Measurements from ENCODE around the gene KLHL3.
A peak's percentile ranks its signal among the peaks of the same experiment; 100 is the strongest.
"Not testable (repeated sequence)": the region's sequence is repeated elsewhere in the genome, so short reads cannot be mapped to it uniquely, and the experiment has no call there.

KLHL3 gene, protein sequence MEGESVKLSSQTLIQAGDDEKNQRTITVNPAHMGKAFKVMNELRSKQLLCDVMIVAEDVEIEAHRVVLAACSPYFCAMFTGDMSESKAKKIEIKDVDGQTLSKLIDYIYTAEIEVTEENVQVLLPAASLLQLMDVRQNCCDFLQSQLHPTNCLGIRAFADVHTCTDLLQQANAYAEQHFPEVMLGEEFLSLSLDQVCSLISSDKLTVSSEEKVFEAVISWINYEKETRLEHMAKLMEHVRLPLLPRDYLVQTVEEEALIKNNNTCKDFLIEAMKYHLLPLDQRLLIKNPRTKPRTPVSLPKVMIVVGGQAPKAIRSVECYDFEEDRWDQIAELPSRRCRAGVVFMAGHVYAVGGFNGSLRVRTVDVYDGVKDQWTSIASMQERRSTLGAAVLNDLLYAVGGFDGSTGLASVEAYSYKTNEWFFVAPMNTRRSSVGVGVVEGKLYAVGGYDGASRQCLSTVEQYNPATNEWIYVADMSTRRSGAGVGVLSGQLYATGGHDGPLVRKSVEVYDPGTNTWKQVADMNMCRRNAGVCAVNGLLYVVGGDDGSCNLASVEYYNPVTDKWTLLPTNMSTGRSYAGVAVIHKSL

DNA sequence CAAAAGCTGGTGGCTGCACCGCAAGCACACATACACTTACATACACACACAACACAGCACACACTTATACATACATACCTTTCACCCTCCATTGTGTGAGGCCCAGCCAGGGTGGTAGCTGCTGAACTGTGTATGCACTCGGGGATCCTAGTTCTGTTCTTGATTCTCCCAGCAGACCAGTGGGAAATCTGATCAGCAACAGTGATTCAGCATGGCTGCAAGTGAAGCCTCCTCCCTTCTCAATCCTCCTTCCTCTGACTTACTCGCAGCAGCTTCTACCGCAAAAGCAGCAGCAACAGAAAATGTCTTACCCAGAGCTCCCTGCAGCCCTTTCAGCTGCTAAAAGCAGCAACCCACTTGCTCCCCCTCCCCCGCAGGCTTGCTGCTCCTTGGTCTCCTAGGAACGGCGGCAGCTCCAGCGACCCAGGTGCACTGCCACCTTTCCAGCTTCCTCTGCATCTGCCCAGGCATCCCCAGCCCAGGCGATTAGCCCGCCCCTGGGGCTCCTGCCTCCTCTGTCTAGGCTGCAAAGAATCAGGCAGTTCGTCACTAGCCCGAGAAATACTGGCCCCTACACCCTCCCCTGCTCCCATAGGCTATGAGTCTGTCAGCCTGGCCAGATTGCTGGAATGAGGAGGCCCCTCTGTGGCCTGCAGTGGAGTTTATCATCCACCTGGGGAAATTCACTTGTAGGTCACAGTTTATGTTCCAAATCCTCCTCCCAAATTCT, at the start of gene KLHL3:
TSS of gene KLHL3 (minus strand) at position 535 of the 730 bp plus-strand sequence. CDS start at position 92, 443 bp downstream.
- DNase-seq (ENCODE audit: low read depth), result no peak

DNA sequence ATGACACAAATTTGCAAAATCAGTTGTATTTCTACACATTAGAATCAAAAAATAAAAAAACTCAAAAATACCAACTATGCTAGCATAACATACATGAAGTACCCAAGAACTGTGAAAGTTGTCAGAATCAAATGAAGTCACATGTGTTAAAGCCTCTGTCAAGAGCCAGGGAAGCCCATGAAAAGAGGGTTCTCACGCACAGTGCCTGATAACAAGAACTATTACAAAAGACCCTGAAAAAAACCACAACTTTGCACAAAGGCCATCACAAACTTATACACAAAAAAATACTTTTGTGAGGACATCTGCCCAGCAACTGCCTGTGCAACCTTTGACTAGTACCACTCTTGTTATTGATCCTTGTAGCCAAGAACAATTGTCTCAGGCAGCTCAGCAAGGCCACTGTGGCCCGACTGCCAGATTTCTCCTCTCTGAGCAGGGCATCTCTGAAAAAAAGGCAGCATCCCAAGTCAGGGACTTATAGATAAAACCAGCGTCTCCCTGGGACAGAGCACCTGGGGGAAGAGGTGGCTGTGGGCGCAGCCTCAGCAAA, 47.2 kb upstream of the KLHL3 start:
- DNase-seq (ENCODE audit: low read depth), result no peak

DNA sequence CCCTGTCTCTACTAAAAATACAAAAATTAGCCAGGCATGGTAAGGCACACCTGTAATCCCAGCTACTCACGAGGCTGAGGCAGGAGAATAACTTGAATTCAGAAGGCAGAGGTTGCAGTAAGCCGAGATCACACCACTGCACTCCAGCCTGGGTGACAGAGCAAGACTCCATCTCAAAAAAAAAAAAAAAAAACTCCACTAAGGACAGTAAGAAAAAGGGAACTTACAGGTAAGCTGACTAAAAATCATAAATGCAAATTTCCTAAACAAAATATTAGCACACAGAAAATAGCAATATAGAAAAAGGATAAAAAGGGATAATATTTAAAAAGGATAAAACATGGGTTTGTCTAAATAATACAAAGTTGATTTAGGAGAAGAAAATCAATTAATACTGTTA, 46.2 kb upstream of the KLHL3 start:
- no peak for DNase-seq (ENCODE audit: low read depth)

DNA sequence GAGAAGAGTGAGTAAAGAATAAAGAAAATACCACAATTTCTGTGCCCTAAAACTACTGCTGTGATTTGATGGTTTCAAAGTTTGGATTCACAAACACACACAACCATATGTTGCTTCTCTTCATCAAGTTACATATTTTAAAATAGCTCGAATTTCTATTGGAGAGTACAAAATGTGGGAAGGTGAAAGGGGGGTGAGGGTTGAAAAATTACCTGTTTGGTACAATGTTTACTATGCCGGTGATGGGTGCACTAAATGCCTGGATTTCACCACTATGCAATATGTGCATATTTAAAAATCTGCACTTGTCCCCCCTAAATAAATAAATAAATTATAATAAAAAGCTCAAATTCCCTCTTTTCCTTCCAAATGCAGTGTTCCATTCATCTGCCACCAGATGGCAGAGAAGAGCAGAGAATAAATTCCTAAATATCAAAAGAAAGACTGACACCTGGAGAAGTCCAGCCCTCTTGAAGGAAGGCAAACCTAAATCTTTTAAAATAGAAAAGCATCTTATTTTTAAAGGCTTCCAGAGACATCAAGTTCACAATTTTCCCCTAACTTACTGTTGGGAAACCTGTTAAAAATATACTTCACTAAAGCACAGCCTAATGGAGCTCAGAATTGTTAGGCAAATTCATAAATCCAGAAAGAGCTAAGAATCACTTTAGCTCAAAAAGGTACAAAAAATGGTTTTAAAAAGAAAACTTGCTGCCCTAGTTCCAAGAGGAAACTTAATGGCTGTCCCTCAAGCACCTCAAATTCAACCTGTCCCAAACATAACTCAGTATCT, 43.1 kb upstream of the KLHL3 start:
- peak; percentile 3 for DNase-seq (ENCODE audit: low read depth)

DNA sequence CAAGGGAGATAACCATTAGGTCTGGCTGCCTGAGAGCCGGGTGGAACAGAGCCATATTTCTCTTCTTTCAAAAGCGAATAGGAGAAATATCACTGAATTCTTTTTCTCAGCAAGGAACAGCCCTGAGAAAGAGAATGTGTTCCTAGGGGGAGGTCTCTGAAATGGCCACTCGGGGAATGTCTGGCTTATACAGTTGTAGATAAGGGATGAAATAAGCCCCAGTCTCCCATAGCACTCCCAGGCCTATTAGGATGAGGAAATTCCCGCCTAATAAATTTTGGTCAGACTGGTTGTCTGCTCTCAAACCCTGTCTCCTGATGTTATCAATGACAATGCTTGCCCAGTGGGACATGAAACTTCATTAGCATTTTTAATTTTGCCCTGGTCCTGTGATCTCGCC, 32.0 kb upstream of the KLHL3 start:
- not testable (repeated sequence) for DNase-seq (ENCODE audit: low read depth)

DNA sequence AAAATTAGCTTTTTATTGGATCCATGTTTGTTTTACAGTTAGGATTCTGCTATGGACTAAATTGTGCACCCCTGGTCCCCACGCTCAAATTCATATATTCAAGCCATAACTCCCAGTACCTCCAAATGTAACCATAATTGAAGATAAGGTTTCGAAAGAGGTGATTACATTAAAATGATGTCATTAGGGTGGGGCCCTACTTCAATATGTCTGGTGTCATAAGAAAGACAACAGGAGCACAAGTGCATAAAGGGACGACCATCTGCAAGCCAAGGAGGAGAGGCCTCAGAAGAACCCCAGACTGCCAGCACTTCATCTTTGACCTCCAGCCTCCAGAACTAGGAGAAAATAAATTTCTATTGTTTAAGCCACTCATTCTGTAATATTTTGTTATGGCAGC, 25.7 kb upstream of the KLHL3 start:
- DNase-seq (ENCODE audit: low read depth), result no peak

DNA sequence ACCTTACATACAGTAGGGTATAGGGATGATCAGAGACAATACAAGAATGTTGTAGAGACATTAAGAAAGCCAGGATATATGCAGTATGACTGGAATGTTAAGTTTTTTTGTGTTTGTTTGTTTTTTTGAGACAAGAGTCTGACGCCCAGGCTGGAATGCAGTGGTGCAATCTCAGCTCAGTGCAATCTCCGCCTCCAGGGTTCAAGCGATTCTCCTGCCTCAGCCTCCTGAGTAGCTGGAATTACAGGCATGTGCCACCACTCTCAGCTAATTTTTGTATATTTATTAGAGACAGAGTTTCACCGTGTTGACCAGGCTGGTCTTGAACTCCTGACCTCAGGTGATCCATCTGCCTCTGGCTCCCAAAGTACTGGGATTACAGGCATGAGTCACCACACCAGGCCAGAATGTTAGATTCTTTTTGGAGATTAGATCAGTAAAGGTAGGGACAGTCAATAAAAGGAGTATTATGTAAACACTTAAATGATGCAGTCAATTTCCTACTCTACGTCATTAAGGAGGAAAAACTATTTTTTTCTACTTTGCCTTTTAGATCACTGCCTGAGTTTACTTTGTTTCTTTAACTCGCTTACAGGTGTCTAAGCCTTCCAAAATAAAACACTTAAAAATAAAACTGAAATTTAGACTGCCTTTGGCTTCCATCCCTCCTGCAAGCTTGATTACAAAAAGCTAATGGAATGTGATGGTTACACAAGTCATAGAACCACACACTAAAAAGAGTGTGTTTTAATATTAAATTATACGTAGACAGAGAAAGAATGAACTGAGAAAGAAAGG, 25.0 kb upstream of the KLHL3 start:
- no peak for DNase-seq (ENCODE audit: low read depth)

DNA sequence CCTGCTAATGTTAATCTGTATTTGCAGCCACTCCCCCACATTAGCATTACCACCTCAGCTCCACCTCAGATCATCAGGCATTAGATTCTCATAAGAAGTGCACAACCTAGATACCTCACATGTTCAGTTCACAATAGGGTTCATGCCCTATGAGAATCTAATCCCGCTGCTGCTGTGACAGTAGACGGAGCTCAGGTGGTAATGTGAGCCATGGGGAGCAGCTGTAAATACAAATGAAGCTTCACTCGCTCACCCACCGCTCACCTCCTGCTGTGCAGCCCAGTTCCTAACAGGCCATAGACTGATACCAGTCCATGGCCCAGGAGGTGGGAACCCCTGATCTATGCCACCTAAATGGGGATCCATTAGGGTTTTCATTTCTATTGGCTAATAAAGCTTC, 24.4 kb upstream of the KLHL3 start:
- DNase-seq (ENCODE audit: low read depth), result no peak

DNA sequence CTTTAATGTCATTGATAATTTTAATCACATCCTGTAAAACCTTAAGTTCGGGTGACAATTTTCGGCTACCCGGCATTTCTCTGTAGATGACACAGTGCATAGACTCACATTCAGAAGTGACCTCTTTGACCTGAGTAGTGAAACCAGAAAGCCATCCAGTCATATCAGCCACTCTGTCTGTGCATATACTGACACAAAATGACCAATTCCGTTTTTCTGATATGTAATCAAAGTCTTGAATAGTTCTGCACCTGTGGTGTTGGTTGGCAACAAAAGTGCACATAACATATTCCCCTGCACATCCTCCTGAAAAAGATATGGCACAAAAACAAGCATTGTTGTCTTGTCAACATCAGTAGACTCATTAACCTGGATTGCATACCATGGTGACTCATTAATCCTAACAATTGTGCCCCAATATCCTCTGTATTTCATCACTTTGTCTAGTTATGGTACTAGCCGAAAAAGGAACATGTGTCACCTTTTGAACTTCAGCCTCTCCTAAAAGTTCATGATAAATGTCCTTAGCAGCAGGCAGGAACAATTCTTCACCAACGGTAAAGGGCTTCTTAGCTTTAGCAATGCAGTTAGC, 22.9 kb upstream of the KLHL3 start:
- no peak for DNase-seq (ENCODE audit: low read depth)

DNA sequence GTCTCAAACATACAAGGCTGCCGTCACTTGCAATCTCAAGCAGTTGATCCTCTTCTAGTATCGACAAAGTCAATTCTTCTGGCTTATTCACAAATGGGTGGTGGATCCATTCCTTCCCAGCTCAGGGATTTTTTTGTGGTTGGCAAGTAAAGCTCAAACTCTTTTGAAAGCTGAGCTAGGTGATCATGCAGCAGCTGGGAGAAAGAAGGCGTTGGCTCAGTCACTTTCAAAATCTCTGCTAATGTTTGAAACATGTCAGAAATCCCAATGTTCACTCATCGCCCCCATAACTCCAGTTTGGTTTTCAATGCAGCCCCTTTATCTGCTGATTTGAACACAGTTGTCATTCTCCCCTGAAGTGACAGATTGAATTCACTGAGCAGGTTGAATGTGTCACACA, 22.2 kb upstream of the KLHL3 start:
- DNase-seq (ENCODE audit: low read depth), result no peak

DNA sequence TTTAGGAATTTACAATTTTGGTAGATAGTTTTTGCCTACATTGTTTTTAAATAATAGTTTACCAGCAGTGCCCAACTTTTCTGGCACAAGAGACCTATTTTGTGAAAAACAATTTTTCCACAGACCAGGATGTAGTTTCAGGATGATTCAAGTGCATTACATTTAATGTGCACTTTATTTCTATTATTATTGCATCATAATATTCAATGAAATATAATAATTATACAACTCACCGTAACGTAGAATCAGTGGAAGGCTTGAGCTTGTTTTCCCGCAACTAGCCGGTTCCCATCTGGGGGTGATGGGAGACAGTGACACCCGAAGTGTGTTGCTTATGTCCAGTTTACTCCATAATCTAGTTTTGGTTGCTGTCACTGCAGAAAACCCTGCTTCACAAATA, 21.7 kb upstream of the KLHL3 start:
- no peak for DNase-seq (ENCODE audit: low read depth)

DNA sequence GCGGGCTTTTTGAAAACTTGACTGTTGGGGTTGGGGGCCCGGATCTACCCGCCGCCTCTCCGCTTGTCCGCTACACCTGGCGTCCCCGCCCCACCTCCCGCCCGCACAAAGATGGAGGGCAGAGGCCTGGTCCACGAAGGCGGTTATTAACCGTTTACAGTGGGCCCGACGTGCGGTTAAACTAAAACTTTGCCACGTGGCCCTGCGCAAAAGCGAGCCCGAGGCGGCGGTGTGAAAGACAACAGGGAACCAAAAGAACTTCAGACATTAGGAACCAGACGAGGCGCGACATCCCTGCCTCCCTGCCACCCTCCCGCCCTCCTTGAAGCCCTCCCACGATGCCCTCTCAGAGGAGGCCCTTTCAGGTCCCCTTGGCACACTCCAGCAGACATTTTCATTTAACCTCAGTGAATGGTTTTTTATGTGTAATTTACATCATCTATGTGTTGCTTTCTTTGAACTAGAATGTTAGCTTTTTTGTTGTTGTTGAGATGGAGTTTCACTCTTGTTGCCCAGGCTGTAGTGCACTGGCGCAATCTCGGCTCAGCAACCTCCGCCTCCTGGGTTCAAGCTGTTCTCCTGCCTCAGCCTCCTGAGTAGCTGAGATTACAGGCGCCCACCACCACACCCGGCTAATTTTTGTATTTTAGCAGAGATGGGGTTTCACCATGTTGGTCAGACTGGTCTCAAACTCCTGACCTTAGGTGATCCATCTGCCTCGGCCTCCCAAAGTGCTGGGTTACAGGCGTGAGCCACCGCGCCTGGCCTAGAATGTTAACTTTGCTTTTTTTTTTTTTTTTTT, 19.3 kb upstream of the KLHL3 start:
- DNase-seq (ENCODE audit: low read depth), result no peak

DNA sequence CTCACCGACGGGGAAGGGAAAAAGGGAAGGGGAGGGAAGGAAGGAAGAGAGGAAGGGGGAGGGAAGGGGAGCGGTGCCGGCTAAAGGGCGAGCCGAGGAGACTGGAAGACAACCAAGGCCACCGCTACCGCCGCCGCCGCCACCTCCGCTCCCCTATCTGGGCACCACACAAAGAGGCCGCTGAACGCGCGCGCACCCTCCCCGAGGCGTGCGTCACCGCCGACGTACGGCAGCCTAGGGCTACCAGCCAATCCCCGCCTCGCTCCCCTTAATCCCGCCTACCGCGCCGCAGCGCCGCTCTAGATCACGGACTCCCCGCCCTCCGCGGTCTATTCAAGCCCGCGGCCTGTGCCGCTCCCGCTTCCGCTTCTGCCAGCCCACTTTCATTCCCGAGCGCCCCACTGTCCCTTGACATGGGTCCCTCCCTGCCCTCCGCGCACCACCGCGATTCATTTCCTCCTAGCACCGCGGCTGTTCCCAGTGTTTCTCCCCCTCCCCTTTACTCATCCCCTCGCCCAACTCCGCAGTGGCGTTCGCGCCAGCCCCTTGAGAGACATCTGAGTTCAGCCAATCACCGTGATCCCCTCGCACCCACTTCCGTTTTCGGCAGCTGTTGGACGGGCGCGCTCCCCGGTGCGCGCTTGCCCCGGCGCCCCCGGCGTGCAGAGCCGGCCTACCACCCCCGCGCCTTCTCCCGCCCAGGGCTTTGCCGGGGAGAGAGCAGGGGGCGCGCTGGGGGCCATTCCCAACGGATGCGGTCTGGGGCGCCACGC, 18.5 kb upstream of the KLHL3 start, which contains the start of gene HNRNPA0:
TSS of gene HNRNPA0 (minus strand) at position 176 of the 773 bp plus-strand sequence. CDS start 297 bp downstream, outside the sequence.
- DNase-seq (ENCODE audit: low read depth), result peak; percentile 79

DNA sequence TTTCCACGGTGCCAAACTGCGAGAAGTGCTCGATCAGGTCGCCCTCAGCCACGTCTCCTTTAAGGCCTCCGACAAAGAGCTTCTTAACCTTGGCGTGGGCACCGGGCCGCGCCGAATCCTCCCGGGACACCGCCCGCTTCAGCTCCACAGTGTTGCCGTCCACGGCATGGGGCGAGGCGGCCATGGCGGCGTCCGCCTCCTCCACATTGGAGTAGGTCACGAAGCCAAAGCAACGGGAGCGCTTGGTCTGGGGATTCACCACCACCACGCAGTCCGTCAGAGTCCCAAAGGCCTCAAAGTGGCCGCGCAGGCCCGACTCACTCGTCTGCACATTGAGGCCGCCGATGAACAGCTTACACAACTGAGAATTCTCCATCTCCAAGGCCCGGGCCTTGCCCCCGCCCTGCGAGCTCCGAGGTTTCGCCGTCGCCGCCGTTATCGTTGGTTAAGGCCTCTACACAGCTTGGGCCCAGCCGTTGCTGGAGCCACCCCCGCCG, 17.9 kb upstream of the KLHL3 start:
- DNase-seq (ENCODE audit: low read depth), result no peak

DNA sequence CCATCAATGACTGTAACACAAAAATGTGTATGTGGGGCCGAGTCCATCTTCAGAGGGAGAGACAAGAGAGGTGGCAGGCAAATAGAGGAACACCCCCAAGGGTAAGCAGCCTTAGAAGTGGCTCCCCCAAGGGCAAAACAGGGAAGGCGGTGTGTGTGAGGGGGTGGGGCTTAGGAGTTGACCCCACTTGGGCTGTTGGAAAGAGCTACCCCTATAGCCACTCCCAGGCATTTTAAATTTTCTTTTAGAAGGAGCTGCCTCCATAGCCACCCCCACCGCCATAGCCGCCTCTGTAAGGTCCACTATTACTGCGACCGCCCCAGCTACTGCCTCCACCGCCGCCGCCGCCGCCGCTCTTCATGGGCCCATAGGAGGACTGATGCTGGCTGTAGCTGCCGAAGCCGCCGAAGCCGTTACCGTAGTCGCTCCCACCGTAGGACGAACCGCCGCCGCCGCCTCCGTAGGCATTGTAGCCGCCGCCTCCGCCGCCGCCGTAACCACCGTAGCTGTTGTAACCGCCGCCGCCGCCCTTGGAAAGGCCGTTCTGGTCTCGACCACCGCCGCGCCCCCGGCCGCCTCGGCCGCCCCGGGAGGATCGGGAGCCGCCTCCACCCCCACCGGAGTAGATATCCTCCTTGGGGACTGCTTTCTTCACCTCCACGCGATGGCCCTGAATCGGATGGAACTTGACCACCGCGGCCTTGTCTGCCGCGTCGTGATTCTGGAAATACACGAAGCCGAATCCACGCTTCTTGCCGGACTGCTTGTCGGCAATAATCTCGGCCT, 17.2 kb upstream of the KLHL3 start:
- no peak for DNase-seq (ENCODE audit: low read depth)

DNA sequence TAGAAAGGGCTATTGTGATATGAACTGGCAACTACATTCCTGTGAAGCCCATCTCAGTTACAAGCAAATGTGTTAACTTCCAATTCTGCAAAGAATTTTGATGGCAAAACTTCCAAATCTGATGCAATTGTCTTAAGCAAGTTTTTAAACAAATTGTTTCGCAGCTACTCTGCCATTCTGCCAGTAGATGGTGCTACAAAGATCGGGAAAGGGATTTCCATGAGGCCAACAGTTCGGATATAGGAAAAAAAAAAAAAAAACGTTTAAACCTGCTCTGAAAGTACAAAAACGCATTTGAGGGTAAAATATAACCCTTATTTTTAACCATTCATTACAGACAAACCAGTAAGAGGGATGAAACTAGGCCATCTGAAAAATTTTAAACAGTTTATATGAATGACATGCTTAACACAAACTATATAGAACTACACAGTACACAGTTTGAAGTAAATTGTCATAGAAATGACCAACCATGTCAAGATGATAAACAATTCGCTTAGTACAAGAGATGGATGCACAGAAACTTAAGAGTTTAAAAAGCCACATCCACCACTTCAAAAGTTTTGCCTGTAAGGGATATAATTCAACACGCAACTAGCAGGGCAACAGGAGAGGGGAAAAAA, 16.1 kb upstream of the KLHL3 start:
- DNase-seq (ENCODE audit: low read depth), result peak; percentile 14

DNA sequence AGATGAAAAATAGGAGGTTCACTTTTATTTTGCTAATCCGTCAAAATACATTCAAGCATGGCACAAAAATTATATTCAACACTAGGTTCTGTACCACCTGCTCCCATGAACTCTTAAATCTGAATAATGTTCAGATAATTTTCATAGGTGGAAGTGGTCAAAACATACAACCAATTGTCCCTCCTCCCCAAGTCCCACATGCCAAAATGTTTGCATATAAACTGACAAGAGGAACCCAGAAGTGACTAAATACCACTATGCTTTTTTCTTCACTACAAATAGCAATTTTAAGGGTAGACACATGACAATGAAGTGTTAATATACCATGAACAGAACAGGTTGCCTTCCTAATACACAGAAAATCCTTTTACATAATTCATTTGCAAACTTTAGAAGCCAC, 14.5 kb upstream of the KLHL3 start:
- DNase-seq (ENCODE audit: low read depth), result no peak
